Transverse colon (tissue), 4 donors: Measurements from ENCODE around the gene FAAH. TPM values are rescaled to one million over a fixed set of nuclear protein-coding genes. Genes with fewer than 3 reads are reported as not detected.
"Not testable (repeated sequence)": the region's sequence is repeated elsewhere in the genome, so short reads cannot be mapped to it uniquely, and the experiment has no call there.

ENCODE experiments used
- DNase-seq: peaks from one replicate; pipeline ENCODE4 v3.0.0-alpha.2; 2019
- H3K27ac ChIP-seq, 4 donors: fragments of 200-600 bp; sonication (generic); 2 replicates each; pipeline ENCODE4 v1.5.1; 2016 to 2018; ENCODE audit warnings: inconsistent platforms in 4 of 4
- H3K27me3 ChIP-seq: fragments of 200-600 bp; sonication (generic); 2 replicates; pipeline ENCODE4 v1.5.1; 2017; ENCODE audit warnings: inconsistent platforms
- H3K36me3 ChIP-seq, 4 donors: fragments of 200-600 bp; sonication (generic); 2 replicates each; pipeline ENCODE4 v1.5.1; 2017 to 2019; ENCODE audit warnings: inconsistent platforms in 4 of 4
- H3K4me1 ChIP-seq, 4 donors: fragments of 200-600 bp; sonication (generic); 2 replicates each; pipeline ENCODE4 v1.5.1; 2017 to 2020; ENCODE audit warnings: inconsistent platforms in 4 of 4
- H3K4me3 ChIP-seq, 4 donors: fragments of 200-600 bp; sonication (generic); 1 replicate in 1 of 4; 2 replicates in 3 of 4; pipeline versions ENCODE4 v1.5.1 to v1.6.1; 2017 to 2019; ENCODE audit warnings: inconsistent platforms in 4 of 4
- H3K9me3 ChIP-seq, 2 donors: fragments of 200-600 bp; sonication (generic); 2 replicates each; pipeline ENCODE4 v1.5.1; 2017 to 2019; ENCODE audit warnings: inconsistent platforms in 2 of 2
- EP300 ChIP-seq: sonication (generic); formaldehyde crosslinking; IDR thresholded peaks from one replicate; pipeline ENCODE4 v1.6.1; 2017; ENCODE audit warnings: antibody characterized with exemption, low read depth
- POLR2A ChIP-seq: fragments of 450-650 bp; IDR thresholded peaks from one replicate; pipeline ENCODE4 v1.6.1; 2016; ENCODE audit warnings: antibody characterized with exemption, mild to moderate bottlenecking, moderate library complexity
- POLR2AphosphoS5 ChIP-seq, 3 donors: sonication (generic); formaldehyde crosslinking; IDR thresholded peaks; one replicate each; pipeline ENCODE4 v1.6.1; 2016; ENCODE audit warnings: antibody characterized with exemption in 3 of 3
- whole genome bisulfite sequencing, 2 donors: methylation state at CpG; one replicate each; pipeline ENCODE4 v1.1.5; 2018; ENCODE audit warnings: low coverage in 1 of 2; 5-methylcytosine and 5-hydroxymethylcytosine counted together
- in situ Hi-C, 4 donors: fragments of 200-750 bp; cut with MboI; loops; one replicate each; pipeline versions ENCODE4 v1.15.0 to v1.15.1; 2017; ENCODE audit warnings: low sequenced_read_pairs in 3 of 4, low pct_ligation_motif_present in 1 of 4, low pct_unique_long_range_greater_than_20kb in 1 of 4
- intact Hi-C: fragments of 100-400 bp; cut with DNase I; formaldehyde crosslinking; loops from one replicate; pipeline ENCODE4 v1.15.1; 2023; ENCODE audit warnings: low total_unique reads
- total RNA-seq, 4 donors: library from RNA; depleted of rRNA; stranded (reverse); fragments of >200 nt; gene quantifications; one replicate each; pipeline ENCODE4 v1.1.0, GENCODE V29; 2016
- TF ChIP-seq, protein P1 (sequence below), 5 experiments: fragments of 200-600 bp in 3 of 5; fragments of 450-650 bp in 2 of 5; sonication (generic) in 3 of 5; IDR thresholded peaks; 1 replicate in 2 of 5; 2 replicates in 3 of 5; pipeline ENCODE4 v1.5.1; 2016 to 2017; ENCODE audit warnings: antibody characterized with exemption in 5 of 5, inconsistent platforms in 3 of 5, mild to moderate bottlenecking in 2 of 5, moderate library complexity in 1 of 5

FAAH gene
- total RNA-seq, 4 donors from 2014 or later: 90.8 to 349 (median 141) TPM

DNA sequence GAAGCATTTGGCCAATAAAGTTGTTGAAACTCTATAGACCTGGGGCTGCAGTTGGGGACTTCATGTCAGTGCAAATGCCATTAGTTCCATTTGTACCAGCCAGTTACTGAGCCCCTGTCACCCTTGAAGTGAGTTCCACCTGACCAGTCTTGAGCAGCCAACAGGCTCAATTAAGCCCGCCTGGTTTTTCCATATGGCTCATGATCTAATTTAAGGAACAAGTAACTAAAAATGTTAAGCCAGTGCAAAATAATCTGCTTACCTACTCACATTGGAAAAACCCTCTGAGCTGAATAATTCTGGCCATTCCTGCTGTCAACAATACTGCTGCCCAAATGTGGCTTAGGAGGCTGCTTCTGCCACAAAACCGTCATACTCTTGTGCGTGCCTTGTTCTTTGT is 32.0 kb upstream of the FAAH start:
- Histone ChIP-seq H3K27me3 (no peaks in the 10 kb centered on the region), H3K4me3 (no peak overlapping the region), H3K4me1 (no peaks in the 10 kb centered on the region), H3K27ac (no peak overlapping the region), H3K36me3 (peaks cover 0 to 59% (median 27%) of the 10 kb centered on the region in 4 donors), H3K9me3 (no peaks in the 10 kb centered on the region)
- TF ChIP-seq, protein P1, sequence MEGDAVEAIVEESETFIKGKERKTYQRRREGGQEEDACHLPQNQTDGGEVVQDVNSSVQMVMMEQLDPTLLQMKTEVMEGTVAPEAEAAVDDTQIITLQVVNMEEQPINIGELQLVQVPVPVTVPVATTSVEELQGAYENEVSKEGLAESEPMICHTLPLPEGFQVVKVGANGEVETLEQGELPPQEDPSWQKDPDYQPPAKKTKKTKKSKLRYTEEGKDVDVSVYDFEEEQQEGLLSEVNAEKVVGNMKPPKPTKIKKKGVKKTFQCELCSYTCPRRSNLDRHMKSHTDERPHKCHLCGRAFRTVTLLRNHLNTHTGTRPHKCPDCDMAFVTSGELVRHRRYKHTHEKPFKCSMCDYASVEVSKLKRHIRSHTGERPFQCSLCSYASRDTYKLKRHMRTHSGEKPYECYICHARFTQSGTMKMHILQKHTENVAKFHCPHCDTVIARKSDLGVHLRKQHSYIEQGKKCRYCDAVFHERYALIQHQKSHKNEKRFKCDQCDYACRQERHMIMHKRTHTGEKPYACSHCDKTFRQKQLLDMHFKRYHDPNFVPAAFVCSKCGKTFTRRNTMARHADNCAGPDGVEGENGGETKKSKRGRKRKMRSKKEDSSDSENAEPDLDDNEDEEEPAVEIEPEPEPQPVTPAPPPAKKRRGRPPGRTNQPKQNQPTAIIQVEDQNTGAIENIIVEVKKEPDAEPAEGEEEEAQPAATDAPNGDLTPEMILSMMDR (IDR thresholded peaks at IDR 0.05): no peak
- TF ChIP-seq POLR2A (no peak), EP300 (no peak), POLR2AphosphoS5 (IDR thresholded peaks at IDR 0.05) (no peak)
- no peak for DNase-seq
- intact Hi-C loops: no loop called here
- WGBS, 2 donors: 92% methylated on average over 3 of the region's 3 CpGs; no CpG with 5 or more reads in 1 of the 2 donors
- in situ Hi-C loops: no loop called here

DNA sequence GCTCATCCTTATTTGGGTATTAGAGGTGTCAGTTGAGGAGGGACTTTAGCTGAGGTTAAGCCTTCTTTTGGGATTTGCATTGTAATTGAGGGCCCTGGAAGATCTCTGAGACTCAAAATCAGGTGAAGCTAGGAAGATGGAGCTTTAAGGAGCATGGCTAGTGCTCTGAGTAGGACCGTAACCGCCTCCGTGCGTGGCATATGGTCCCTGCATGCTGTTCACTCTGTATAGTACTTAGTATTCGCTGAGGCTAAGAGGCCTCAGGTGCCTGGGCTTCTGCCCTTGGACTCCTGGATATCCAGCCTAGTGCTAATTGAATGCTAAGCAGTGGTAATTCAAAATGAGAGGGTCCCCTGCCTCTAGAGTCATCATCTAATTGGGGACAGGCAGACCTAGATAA is 31.0 kb upstream of the FAAH start:
- in situ Hi-C loops (no loop called here), intact Hi-C loops (no loop called here)
- Histone ChIP-seq H3K27me3 (no peaks in the 10 kb centered on the region), H3K9me3 (no peaks in the 10 kb centered on the region), H3K4me1 (no peaks in the 10 kb centered on the region), H3K27ac (no peak overlapping the region), H3K36me3 (peaks cover 0 to 49% (median 23%) of the 10 kb centered on the region in 4 donors), H3K4me3 (no peak overlapping the region)
- no peak for DNase-seq
- TF ChIP-seq, protein P1 (IDR thresholded peaks at IDR 0.05): no peak
- no peak for TF ChIP-seq EP300
- no peak for TF ChIP-seq POLR2AphosphoS5 (IDR thresholded peaks at IDR 0.05)
- no peak for TF ChIP-seq POLR2A
- WGBS, 2 donors: 97% methylated on average over 5 of the region's 5 CpGs; no CpG with 5 or more reads in 1 of the 2 donors

DNA sequence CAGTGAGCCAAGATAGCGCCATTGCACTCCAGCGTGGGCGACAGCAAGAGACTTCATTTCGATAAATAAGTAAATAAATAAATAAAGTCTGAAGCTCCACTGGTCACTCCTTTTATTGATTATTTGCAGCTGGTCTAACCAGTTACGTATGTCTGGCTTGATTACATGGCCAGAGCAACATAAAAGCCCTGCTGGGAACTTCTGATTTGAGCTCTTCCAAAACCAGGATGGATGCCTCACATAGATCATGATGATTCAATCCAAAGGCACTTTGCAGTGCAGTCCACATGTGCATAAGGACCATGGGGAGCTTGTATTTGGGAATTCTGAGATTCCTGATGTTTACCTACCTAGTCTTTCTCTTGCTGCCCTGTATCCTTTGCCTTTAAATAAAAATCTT is 29.5 kb upstream of the FAAH start:
- Histone ChIP-seq H3K4me1 (no peaks in the 10 kb centered on the region), H3K27me3 (no peaks in the 10 kb centered on the region), H3K9me3 (no peaks in the 10 kb centered on the region), H3K4me3 (no peak overlapping the region), H3K27ac (no peak overlapping the region), H3K36me3 (peaks cover 0 to 39% (median 19%) of the 10 kb centered on the region in 4 donors)
- WGBS, 2 donors: 88 to 95% methylated on average over 5 of the region's 5 CpGs
- DNase-seq: no peak
- TF ChIP-seq POLR2A: no peak
- TF ChIP-seq, protein P1 (IDR thresholded peaks at IDR 0.05): no peak
- no peak for TF ChIP-seq EP300
- TF ChIP-seq POLR2AphosphoS5 (IDR thresholded peaks at IDR 0.05): no peak
- in situ Hi-C loops: no loop called here
- intact Hi-C loops: no loop called here

DNA sequence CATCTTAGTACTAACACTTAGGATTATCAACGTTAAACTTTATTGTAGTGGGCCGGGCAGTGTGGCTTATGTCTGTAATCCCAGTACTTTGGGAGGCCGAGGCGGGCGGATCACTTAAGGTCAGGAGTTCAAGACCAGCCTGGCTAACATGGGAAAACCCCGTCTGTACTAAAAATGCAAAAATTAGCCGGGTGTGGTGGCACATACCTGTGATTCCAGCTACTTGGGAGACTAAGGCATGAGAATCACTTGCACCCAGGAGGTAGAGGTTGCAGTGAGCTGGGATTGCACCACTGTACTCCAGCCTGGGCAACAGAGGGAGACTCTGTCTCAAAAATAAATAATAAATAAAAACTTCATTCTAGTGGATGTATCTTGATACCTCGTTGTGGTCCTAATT is 28.3 kb upstream of the FAAH start:
- H3K4me3 ChIP-seq, H3K27ac ChIP-seq, H3K9me3 ChIP-seq, DNase-seq, intact Hi-C loops, in situ Hi-C loops, H3K27me3 ChIP-seq, H3K4me1 ChIP-seq: not testable (repeated sequence)
- H3K36me3 ChIP-seq: peaks cover 0 to 32% (median 16%) of the 10 kb centered on the region in 4 donors
- 87 to 92% methylated on average over 6 to 8 of the region's 8 CpGs for WGBS, 2 donors

DNA sequence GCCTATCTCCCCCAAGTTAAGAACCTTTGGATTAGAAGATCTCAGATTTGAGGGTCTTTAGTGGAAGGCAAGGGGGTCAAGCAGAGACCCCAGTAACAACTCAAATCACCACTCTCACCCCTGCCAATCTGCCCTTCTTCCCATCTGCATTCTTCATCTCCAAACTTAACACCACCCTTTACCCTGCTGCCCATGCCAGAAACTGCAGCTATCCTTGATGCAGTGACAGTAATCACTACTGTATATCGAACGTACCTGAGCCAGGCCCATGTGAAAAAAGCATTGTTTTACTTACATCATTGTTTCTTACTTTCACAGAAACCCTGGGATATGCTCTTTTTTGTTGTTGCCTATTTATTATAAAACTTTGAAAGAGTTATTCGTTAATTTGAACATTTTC is 27.0 kb upstream of the FAAH start:
- peaks cover 0 to 24% (median 9%) of the 10 kb centered on the region in 4 donors for H3K36me3 ChIP-seq
- in situ Hi-C loops (no loop called here), intact Hi-C loops (no loop called here)
- no peak overlapping the region for H3K27ac ChIP-seq
- H3K9me3 ChIP-seq: no peaks in the 10 kb centered on the region
- H3K27me3 ChIP-seq: no peaks in the 10 kb centered on the region
- H3K4me3 ChIP-seq: no peak overlapping the region
- WGBS, 2 donors: 75 to 86% methylated on average over 3 of the region's 3 CpGs
- no peak for DNase-seq
- TF ChIP-seq POLR2AphosphoS5 (IDR thresholded peaks at IDR 0.05) (no peak), EP300 (no peak), POLR2A (no peak)
- TF ChIP-seq, protein P1 (IDR thresholded peaks at IDR 0.05): no peak
- H3K4me1 ChIP-seq: no peaks in the 10 kb centered on the region

DNA sequence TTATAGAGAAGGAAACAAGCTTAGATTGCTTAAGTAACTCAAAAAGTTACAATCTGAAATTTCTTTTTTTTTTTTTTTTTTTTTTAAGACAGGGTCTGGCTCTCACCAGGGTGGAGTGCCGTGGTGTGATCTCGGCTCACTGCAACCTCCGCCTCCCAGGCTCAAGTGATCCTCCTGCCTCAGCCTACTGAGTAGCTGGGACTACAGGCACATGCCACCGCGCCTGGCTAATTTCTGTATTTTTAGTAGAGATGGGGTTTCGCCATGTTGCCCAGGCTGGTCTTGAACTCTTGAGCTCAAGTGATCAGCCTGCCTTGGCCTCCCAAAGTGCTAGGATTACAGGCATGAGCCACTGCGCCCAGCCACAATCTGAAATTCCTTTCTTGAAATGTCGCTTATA is 26.4 kb upstream of the FAAH start:
- H3K27me3 ChIP-seq, intact Hi-C loops, H3K4me1 ChIP-seq, H3K9me3 ChIP-seq, H3K27ac ChIP-seq, in situ Hi-C loops, DNase-seq, H3K4me3 ChIP-seq: not testable (repeated sequence)
- WGBS, 2 donors: 96 to 100% methylated on average over 3 to 8 of the region's 8 CpGs
- peaks cover 0 to 20% (median 4%) of the 10 kb centered on the region in 4 donors for H3K36me3 ChIP-seq
